ENCODE results near the gene WDFY2. TPM values are rescaled to one million over a fixed set of nuclear protein-coding genes. Genes with fewer than 3 reads are reported as not detected.

The WDFY2 gene
- total and polyA plus RNA-seq, 2 experiments from 2014 or later: 11.4 to 24.0 TPM

DNA sequence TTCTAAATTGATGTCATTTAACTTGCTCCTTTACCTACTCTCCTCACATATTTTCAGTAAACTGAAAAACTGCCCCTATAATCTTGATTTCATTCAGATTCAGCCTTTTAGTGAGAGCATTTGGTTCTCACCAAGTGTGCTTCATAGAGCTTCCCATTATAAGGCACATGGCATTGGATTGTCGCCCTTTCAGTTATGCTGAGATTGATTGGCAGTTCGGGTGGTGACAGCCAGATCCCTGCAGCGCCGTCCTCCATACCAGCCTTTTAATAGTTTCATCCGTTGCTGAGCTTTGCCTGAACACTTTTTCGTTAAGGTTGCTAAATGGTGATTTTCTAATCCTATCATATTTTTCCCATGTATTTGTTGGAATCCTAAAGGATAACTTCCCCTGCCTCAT is 139.3 kb downstream of the WDFY2 start (continued):
- TF ChIP-seq, protein P1, sequence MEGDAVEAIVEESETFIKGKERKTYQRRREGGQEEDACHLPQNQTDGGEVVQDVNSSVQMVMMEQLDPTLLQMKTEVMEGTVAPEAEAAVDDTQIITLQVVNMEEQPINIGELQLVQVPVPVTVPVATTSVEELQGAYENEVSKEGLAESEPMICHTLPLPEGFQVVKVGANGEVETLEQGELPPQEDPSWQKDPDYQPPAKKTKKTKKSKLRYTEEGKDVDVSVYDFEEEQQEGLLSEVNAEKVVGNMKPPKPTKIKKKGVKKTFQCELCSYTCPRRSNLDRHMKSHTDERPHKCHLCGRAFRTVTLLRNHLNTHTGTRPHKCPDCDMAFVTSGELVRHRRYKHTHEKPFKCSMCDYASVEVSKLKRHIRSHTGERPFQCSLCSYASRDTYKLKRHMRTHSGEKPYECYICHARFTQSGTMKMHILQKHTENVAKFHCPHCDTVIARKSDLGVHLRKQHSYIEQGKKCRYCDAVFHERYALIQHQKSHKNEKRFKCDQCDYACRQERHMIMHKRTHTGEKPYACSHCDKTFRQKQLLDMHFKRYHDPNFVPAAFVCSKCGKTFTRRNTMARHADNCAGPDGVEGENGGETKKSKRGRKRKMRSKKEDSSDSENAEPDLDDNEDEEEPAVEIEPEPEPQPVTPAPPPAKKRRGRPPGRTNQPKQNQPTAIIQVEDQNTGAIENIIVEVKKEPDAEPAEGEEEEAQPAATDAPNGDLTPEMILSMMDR (conservative IDR thresholded peaks at IDR 0.05; ENCODE audit: low read depth in 2 of 2): no peak
- TF ChIP-seq, protein P2, sequence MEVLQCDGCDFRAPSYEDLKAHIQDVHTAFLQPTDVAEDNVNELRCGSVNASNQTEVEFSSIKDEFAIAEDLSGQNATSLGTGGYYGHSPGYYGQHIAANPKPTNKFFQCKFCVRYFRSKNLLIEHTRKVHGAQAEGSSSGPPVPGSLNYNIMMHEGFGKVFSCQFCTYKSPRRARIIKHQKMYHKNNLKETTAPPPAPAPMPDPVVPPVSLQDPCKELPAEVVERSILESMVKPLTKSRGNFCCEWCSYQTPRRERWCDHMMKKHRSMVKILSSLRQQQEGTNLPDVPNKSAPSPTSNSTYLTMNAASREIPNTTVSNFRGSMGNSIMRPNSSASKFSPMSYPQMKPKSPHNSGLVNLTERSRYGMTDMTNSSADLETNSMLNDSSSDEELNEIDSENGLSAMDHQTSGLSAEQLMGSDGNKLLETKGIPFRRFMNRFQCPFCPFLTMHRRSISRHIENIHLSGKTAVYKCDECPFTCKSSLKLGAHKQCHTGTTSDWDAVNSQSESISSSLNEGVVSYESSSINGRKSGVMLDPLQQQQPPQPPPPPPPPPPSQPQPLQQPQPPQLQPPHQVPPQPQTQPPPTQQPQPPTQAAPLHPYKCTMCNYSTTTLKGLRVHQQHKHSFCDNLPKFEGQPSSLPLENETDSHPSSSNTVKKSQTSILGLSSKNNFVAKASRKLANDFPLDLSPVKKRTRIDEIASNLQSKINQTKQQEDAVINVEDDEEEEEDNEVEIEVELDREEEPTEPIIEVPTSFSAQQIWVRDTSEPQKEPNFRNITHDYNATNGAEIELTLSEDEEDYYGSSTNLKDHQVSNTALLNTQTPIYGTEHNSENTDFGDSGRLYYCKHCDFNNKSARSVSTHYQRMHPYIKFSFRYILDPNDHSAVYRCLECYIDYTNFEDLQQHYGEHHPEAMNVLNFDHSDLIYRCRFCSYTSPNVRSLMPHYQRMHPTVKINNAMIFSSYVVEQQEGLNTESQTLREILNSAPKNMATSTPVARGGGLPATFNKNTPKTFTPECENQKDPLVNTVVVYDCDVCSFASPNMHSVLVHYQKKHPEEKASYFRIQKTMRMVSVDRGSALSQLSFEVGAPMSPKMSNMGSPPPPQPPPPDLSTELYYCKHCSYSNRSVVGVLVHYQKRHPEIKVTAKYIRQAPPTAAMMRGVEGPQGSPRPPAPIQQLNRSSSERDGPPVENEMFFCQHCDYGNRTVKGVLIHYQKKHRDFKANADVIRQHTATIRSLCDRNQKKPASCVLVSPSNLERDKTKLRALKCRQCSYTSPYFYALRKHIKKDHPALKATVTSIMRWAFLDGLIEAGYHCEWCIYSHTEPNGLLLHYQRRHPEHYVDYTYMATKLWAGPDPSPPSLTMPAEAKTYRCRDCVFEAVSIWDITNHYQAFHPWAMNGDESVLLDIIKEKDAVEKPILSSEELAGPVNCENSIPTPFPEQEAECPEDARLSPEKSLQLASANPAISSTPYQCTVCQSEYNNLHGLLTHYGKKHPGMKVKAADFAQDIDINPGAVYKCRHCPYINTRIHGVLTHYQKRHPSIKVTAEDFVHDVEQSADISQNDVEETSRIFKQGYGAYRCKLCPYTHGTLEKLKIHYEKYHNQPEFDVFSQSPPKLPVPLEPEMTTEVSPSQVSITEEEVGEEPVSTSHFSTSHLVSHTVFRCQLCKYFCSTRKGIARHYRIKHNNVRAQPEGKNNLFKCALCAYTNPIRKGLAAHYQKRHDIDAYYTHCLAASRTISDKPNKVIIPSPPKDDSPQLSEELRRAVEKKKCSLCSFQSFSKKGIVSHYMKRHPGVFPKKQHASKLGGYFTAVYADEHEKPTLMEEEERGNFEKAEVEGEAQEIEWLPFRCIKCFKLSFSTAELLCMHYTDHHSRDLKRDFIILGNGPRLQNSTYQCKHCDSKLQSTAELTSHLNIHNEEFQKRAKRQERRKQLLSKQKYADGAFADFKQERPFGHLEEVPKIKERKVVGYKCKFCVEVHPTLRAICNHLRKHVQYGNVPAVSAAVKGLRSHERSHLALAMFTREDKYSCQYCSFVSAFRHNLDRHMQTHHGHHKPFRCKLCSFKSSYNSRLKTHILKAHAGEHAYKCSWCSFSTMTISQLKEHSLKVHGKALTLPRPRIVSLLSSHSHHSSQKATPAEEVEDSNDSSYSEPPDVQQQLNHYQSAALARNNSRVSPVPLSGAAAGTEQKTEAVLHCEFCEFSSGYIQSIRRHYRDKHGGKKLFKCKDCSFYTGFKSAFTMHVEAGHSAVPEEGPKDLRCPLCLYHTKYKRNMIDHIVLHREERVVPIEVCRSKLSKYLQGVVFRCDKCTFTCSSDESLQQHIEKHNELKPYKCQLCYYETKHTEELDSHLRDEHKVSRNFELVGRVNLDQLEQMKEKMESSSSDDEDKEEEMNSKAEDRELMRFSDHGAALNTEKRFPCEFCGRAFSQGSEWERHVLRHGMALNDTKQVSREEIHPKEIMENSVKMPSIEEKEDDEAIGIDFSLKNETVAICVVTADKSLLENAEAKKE (CRISPR knock-in tag; IDR thresholded peaks at IDR 0.05): no peak

DNA sequence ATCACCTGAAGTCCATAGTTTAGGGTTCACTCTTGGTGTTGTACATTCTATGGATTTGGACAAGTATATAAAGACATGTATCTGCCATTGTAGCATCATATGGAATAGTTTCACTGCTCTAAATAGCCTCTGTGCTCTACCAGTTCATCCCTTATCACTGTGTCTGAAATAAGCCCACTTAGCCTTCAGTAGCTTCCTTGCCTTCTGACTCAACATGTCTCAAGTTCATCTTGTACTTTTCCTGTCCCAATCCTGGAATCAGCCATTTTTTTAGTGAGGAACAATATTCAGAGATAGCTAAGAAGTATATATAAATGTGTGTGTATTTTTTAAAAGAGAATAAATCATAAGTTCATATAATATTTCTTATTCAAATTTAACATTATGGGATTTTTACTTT is 140.5 kb downstream of the WDFY2 start:
- no peaks in the 10 kb centered on the region for H3K4me1 Mint-ChIP-seq
- TF ChIP-seq EZH2 (IDR thresholded peaks at IDR 0.05; ENCODE audit: low read depth, unreplicated experiment) (no peak), ZNF114 (CRISPR knock-in tag; IDR thresholded peaks at IDR 0.05) (no peak), EZH2phosphoT487 (IDR thresholded peaks at IDR 0.05; ENCODE audit: unreplicated experiment) (no peak), ZNF331 (CRISPR knock-in tag; IDR thresholded peaks at IDR 0.05; ENCODE audit: low read depth) (no peak), CREB1 (CRISPR knock-in tag; IDR thresholded peaks at IDR 0.05; ENCODE audit: low read depth) (no peak), POLR2AphosphoS5 (IDR thresholded peaks at IDR 0.05; ENCODE audit: low read depth) (no peak), NANOG (IDR thresholded peaks at IDR 0.05; ENCODE audit: borderline replicate concordance) (no peak)
- TF ChIP-seq, protein P3, sequence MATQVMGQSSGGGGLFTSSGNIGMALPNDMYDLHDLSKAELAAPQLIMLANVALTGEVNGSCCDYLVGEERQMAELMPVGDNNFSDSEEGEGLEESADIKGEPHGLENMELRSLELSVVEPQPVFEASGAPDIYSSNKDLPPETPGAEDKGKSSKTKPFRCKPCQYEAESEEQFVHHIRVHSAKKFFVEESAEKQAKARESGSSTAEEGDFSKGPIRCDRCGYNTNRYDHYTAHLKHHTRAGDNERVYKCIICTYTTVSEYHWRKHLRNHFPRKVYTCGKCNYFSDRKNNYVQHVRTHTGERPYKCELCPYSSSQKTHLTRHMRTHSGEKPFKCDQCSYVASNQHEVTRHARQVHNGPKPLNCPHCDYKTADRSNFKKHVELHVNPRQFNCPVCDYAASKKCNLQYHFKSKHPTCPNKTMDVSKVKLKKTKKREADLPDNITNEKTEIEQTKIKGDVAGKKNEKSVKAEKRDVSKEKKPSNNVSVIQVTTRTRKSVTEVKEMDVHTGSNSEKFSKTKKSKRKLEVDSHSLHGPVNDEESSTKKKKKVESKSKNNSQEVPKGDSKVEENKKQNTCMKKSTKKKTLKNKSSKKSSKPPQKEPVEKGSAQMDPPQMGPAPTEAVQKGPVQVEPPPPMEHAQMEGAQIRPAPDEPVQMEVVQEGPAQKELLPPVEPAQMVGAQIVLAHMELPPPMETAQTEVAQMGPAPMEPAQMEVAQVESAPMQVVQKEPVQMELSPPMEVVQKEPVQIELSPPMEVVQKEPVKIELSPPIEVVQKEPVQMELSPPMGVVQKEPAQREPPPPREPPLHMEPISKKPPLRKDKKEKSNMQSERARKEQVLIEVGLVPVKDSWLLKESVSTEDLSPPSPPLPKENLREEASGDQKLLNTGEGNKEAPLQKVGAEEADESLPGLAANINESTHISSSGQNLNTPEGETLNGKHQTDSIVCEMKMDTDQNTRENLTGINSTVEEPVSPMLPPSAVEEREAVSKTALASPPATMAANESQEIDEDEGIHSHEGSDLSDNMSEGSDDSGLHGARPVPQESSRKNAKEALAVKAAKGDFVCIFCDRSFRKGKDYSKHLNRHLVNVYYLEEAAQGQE (IDR thresholded peaks at IDR 0.05; ENCODE audit: unreplicated experiment): no peak
- TF ChIP-seq, protein P4, sequence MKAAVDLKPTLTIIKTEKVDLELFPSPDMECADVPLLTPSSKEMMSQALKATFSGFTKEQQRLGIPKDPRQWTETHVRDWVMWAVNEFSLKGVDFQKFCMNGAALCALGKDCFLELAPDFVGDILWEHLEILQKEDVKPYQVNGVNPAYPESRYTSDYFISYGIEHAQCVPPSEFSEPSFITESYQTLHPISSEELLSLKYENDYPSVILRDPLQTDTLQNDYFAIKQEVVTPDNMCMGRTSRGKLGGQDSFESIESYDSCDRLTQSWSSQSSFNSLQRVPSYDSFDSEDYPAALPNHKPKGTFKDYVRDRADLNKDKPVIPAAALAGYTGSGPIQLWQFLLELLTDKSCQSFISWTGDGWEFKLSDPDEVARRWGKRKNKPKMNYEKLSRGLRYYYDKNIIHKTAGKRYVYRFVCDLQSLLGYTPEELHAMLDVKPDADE (IDR thresholded peaks at IDR 0.05): no peak

More for the DNA sequence above, 140.5 kb downstream of the WDFY2 start:
- no peaks in the 10 kb centered on the region for H3K27me3 ChIP-seq (ENCODE audit: insufficient read depth)
- H2AFZ ChIP-seq: no peak overlapping the region
- Mint-ChIP-seq H3K4me3 (no peak overlapping the region), H3K9me3 (no peaks in the 10 kb centered on the region), H3K27ac (no peak overlapping the region), H3K27me3 (ENCODE audit: insufficient read depth, low read depth, poor library complexity) (peaks cover 3% of the 10 kb centered on the region), H3K36me3 (ENCODE audit: low read depth) (peaks cover 11% of the 10 kb centered on the region; the same call in 2 of the 3 replicates)
- no peaks in the 10 kb centered on the region for H3K36me3 ChIP-seq (ENCODE audit: insufficient read depth)
- no peaks in the 10 kb centered on the region for H3K4me1 ChIP-seq (ENCODE audit: insufficient read depth)
- 0 out of 2 replicates have a peak, but pooled peaks cover 3% of the 10 kb centered on the region for H4K20me1 ChIP-seq (replicated peaks; ENCODE audit: insufficient read depth)
- no peak overlapping the region for H3K4me3 ChIP-seq
- H3K79me2 ChIP-seq (replicated peaks; ENCODE audit: insufficient read depth): no peaks in the 10 kb centered on the region; the same call in 1 of the 2 replicates
- ATAC-seq (no peak), DNase-seq (ENCODE audit: low spot score) (no peak)
- no peaks in the 10 kb centered on the region for H3K9me2 ChIP-seq (ENCODE audit: insufficient read depth)
- no peaks in the 10 kb centered on the region for H3F3A ChIP-seq (replicated peaks; ENCODE audit: low read depth)
- H3K27ac ChIP-seq (ENCODE audit: low read depth): no peak overlapping the region
- H3K4me2 ChIP-seq: no peak overlapping the region
